ENCODE results near the gene KLHL35.

KLHL35 gene

GRCh38 chr11:75432911-75433321, at the start of gene KLHL35:
Gene KLHL35 (minus strand): TSS chr11:75433203. CDS start chr11:75430629, 2,574 bp downstream.
- H3K27ac ChIP-seq: no peak within 1 kb of the TSS
- TF ChIP-seq ZFX (IDR thresholded peaks at IDR 0.05; ENCODE audit: borderline replicate concordance): no peak
- TF ChIP-seq, protein P1, sequence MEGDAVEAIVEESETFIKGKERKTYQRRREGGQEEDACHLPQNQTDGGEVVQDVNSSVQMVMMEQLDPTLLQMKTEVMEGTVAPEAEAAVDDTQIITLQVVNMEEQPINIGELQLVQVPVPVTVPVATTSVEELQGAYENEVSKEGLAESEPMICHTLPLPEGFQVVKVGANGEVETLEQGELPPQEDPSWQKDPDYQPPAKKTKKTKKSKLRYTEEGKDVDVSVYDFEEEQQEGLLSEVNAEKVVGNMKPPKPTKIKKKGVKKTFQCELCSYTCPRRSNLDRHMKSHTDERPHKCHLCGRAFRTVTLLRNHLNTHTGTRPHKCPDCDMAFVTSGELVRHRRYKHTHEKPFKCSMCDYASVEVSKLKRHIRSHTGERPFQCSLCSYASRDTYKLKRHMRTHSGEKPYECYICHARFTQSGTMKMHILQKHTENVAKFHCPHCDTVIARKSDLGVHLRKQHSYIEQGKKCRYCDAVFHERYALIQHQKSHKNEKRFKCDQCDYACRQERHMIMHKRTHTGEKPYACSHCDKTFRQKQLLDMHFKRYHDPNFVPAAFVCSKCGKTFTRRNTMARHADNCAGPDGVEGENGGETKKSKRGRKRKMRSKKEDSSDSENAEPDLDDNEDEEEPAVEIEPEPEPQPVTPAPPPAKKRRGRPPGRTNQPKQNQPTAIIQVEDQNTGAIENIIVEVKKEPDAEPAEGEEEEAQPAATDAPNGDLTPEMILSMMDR (IDR thresholded peaks at IDR 0.05): no peak

DNA sequence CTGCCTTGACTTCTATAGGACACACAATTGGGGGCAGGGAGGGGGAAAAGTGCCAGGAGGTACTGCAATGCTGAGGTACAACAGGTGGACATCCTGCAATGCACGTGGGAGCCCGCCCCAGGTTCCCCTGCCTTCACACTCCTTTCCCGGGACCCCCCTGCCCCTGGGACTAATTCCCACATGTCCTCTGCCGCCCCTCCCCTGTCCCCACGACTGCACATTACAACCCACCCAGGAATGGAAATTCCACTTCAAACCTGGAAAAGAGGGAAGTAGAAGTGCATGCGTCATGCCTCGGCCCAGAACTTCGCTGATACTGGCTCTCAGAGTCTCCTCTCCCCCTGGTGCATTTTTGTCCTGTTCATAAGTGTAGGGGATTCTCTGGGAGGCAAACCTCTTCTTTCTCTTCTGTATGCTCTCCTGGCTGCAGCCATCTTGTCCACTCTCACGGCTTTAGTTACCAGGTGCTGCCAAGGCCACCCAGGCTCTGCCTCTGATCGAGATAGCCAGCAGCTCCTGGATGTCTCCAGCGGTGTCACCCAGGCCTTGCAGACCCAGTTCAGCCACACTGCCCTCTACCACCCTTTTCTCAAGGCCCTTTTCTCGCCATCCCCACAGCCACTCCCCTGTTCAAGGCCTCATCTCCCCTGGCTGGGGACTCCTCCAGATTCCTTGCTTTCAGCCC, 49.1 kb upstream of the KLHL35 start:
- no peak overlapping the region for H3K27ac ChIP-seq
- TF ChIP-seq, protein P1 (IDR thresholded peaks at IDR 0.05): no peak
- TF ChIP-seq ZFX (IDR thresholded peaks at IDR 0.05; ENCODE audit: borderline replicate concordance): no peak

DNA sequence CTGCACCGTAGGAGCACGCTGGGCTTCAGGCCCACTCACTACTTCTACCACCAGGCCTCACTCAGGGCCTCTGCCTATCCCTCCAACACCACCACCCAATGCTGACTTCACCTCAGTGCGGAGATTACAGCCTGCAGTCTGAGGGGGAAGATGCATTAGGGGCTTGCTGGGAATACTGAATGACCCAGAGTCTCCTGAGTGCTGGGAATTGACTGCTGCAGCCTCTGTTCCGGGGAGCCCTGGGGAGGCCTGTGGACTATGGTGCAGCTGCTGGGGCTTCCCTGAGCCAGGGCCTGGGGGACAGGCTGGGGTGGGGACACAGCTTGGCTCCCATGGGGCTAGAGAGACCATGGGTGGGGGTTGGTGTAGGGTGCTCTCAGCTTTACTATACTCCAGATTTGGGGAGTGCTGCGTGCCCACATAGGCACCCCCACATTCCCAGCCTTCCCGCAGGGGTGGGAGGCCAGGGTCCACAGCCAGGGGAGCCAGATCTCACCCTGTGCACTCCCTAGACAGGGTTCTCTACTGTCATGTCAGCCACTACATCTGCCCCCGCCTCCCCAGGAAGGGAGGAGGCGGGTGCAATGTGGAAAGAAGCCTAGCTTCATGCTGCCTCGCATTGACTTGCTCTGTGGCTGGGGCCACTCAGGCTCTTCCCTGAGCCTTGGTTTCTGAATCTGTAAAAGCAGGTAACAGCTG, 48.4 kb upstream of the KLHL35 start:
- TF ChIP-seq, protein P1 (IDR thresholded peaks at IDR 0.05): no peak
- no peak for TF ChIP-seq ZFX (IDR thresholded peaks at IDR 0.05; ENCODE audit: borderline replicate concordance)
- H3K27ac ChIP-seq: no peak overlapping the region

DNA sequence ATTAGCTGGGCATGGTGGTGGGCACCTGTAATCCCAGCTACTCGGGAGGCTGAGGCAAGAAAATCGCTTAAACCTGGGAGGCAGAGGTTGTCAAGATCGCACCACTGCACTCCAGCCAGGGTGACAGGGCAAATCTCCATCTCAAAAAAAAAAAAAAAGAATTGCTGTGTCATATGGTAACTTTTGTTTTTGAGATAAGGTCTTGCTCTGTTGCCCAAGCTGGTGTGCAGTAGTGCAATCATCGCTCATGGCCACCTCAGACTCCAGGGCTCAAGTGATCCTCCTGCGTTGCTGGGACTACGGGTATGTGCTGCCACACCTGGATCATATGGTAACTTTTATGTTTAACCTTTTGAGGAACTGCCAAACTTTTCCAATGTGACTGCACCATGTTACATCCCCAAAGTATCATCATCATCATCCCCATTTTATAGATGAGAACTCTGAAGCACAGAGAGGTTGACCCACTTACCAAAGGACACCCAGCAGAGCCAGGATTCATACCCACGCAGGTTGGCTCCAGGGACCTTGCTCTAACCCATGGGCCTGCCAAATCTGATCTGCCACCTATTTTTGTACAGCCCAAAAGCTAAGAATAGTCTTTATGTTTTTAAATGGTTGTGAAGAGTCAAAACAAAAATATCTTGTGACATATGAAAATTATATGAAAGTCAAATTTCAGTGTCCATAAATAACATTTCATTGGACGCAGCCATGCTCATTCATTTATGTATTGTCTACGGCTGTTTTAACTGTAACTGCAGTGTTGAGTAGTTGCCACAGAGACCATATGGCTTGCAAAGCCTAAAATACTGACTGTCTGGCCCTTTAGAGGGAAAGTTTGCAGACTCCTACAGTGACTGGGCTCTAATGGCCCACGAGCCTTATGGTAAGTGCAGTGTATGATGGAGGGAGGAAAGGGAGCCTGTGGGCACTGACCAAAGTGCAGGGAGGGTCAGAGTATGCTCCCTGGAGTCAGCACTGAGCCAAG, 47.5 kb upstream of the KLHL35 start:
- no peak overlapping the region for H3K27ac ChIP-seq
- TF ChIP-seq ZFX (IDR thresholded peaks at IDR 0.05; ENCODE audit: borderline replicate concordance): no peak
- TF ChIP-seq, protein P1 (IDR thresholded peaks at IDR 0.05): no peak

GRCh38 chr11:75479597-75480145, 46.7 kb upstream of the KLHL35 start:
- no peak for TF ChIP-seq ZFX (IDR thresholded peaks at IDR 0.05; ENCODE audit: borderline replicate concordance)
- TF ChIP-seq, protein P1 (IDR thresholded peaks at IDR 0.05): no peak
- no peak overlapping the region for H3K27ac ChIP-seq

- TF ChIP-seq ZFX (IDR thresholded peaks at IDR 0.05; ENCODE audit: borderline replicate concordance): no peak
- TF ChIP-seq, protein P1 (IDR thresholded peaks at IDR 0.05): no peak
- no peak overlapping the region for H3K27ac ChIP-seq
Observed at GRCh38 chr11:75478783-75479596, 46.0 kb upstream of the KLHL35 start.
